Left forelimb (tissue), 1 donor: Measurements from ENCODE around the gene RPS3.

ENCODE experiments used
- DNase-seq: peaks from one replicate; pipeline ENCODE4 v3.0.0-alpha.2; 2018; ENCODE audit warnings: low spot score

Gene RPS3

GRCh38 chr11:75413864-75414263 is 14.5 kb downstream of the RPS3 start:
- no peak for DNase-seq

GRCh38 chr11:75420224-75421034 is 21.1 kb downstream of the RPS3 start:
- DNase-seq = no peak

- no peak for DNase-seq
These were observed 21.8 kb downstream of the RPS3 start for GRCh38 chr11:75421035-75421602.

GRCh38 chr11:75421902-75422247 is 22.6 kb downstream of the RPS3 start:
- DNase-seq = no peak

GRCh38 chr11:75422248-75423231 is 23.2 kb downstream of the RPS3 start:
- DNase-seq = no peak

GRCh38 chr11:75423721-75424120 is 24.4 kb downstream of the RPS3 start:
- DNase-seq = no peak

GRCh38 chr11:75424396-75424795 is 25.1 kb downstream of the RPS3 start:
- no peak for DNase-seq

- no peak for DNase-seq
These were observed 26.1 kb downstream of the RPS3 start for GRCh38 chr11:75425422-75425821.

- DNase-seq = no peak
These were observed 27.4 kb downstream of the RPS3 start for GRCh38 chr11:75426720-75427086.

GRCh38 chr11:75427181-75427580 is 27.9 kb downstream of the RPS3 start:
- DNase-seq = no peak

- peak; percentile 83 for DNase-seq
These were observed 29.0 kb downstream of the RPS3 start for GRCh38 chr11:75428281-75428724.

- DNase-seq = no peak
These were observed 29.8 kb downstream of the RPS3 start for GRCh38 chr11:75428989-75429640.

- no peak for DNase-seq
These were observed 30.3 kb downstream of the RPS3 start for GRCh38 chr11:75429641-75429901.

- peak; percentile 80 for DNase-seq
These were observed 30.8 kb downstream of the RPS3 start for GRCh38 chr11:75429902-75430713.

GRCh38 chr11:75430714-75431532 is 31.6 kb downstream of the RPS3 start:
- no peak for DNase-seq

- no peak for DNase-seq
These were observed 32.5 kb downstream of the RPS3 start for GRCh38 chr11:75431533-75432525.

- no peak for DNase-seq
These were observed 33.6 kb downstream of the RPS3 start, which contains the start of gene KLHL35 for GRCh38 chr11:75432911-75433321. Gene KLHL35 (minus strand): TSS chr11:75433203. CDS start chr11:75430629, 2,574 bp downstream.

GRCh38 chr11:75433443-75433842 is 34.1 kb downstream of the RPS3 start:
- DNase-seq = no peak

- DNase-seq = no peak
These were observed 34.7 kb downstream of the RPS3 start for GRCh38 chr11:75434051-75434450.
